HCT116 (cell line): ENCODE data around the gene LIN7C. TPM values are rescaled to one million over a fixed set of nuclear protein-coding genes. Genes with fewer than 3 reads are reported as not detected.

Source experiments
- ATAC-seq: fragments of 200-7000 bp; cut with Tn5 transposase; 2 replicates; pipeline ENCODE4 v1.9.1; 2020; ENCODE audit warnings: mild to moderate bottlenecking, moderate library complexity
- BruUV-seq: library from RNA; stranded (reverse); fragments of 400-500 nt; replicated peaks from 2 replicates; lab custom pipeline; 2021; lab: Mats Ljungman, UMichigan
- CTCF ChIA-PET: fragments of 300-600 bp; sonication (Branson Sonifier 250); formaldehyde crosslinking; loops from one replicate; lab custom pipeline; 2021; ENCODE audit warnings: antibody characterized with exemption; lab: Charles Lee
- POLR2A ChIA-PET: fragments of 300-600, 350-600 bp; sonication (Branson Sonifier 250); formaldehyde crosslinking; loops from one replicate; lab custom pipeline; 2021; ENCODE audit warnings: antibody characterized with exemption; lab: Charles Lee
- RAD21 ChIA-PET, 2 experiments: fragments of 300-600 bp; sonication (Branson Sonifier 250); formaldehyde crosslinking; loops; one replicate each; lab custom pipeline; 2023; ENCODE audit warnings: low total read pairs in 2 of 2; ENCODE audit not compliant: uncharacterized antibody in 2 of 2, unreplicated experiment in 2 of 2, low non-redundant PET in 1 of 2; lab: Charles Lee
- DNase-seq: peaks from one replicate; pipeline ENCODE4 v3.0.0-alpha.2; 2010; ENCODE audit warnings: low read depth, low spot score
- H2AFZ ChIP-seq: fragments of 200-600 bp; shearing (Covaris generic), sonication (generic); 2 replicates; pipeline ENCODE4 v1.6.1; 2017; ENCODE audit warnings: low read depth, mixed run types, mixed read lengths, antibody characterized with exemption, low read length; ENCODE audit not compliant: poor library complexity, severe bottlenecking
- H3K27ac ChIP-seq: 2 replicates; pipeline ENCODE4 v1.5.1; 2012; ENCODE audit warnings: low read depth, low read length
- H3K27me3 ChIP-seq: fragments of 200-600 bp; sonication (generic); 2 replicates; pipeline ENCODE4 v1.6.1; 2016; ENCODE audit warnings: mixed run types, low read length, mixed read lengths; ENCODE audit not compliant: insufficient read depth
- H3K36me3 ChIP-seq, 2 experiments: fragments of 200-500 bp in 1 of 2; fragments of 200-600 bp in 1 of 2; sonication (Bioruptor generic) in 1 of 2; sonication (generic) in 1 of 2; 2 replicates each; pipeline versions ENCODE4 v1.5.1 to v1.6.1; 2014 to 2016; ENCODE audit warnings: low read length in 2 of 2, inconsistent platforms in 1 of 2, mixed read lengths in 1 of 2, mixed run types in 1 of 2; ENCODE audit not compliant: insufficient read depth in 2 of 2, control insufficient read depth in 1 of 2
- H3K4me1 ChIP-seq, 2 experiments: fragments of 200-600 bp in 1 of 2; sonication (generic) in 1 of 2; 2 replicates each; pipeline versions ENCODE4 v1.5.1 to v1.6.1; 2012 to 2017; ENCODE audit warnings: low read length in 2 of 2, inconsistent platforms in 1 of 2, mild to moderate bottlenecking in 1 of 2, mixed read lengths in 1 of 2, mixed run types in 1 of 2, moderate library complexity in 1 of 2; ENCODE audit not compliant: insufficient read depth in 2 of 2, control insufficient read depth in 1 of 2
- H3K4me2 ChIP-seq: fragments of 200-600 bp; sonication (generic); 2 replicates; pipeline ENCODE4 v1.6.1; 2017; ENCODE audit warnings: mixed run types, low read length, mixed read lengths
- H3K4me3 ChIP-seq, 2 experiments: fragments of 200-600 bp in 1 of 2; sonication (generic) in 1 of 2; replicated peaks in 1 of 2; 2 replicates each; pipeline ENCODE4 v1.5.1; 2011 to 2016; ENCODE audit warnings: low read length in 2 of 2, control low read depth in 1 of 2, low read depth in 1 of 2, mild to moderate bottlenecking in 1 of 2, mixed read lengths in 1 of 2, mixed run types in 1 of 2
- H3K79me2 ChIP-seq: fragments of 200-600 bp; sonication (generic); 2 replicates; pipeline ENCODE4 v1.6.1; 2017; ENCODE audit warnings: mild to moderate bottlenecking, mixed run types, low read length, moderate library complexity, mixed read lengths; ENCODE audit not compliant: insufficient read depth
- H3K9ac ChIP-seq: fragments of 200-600 bp; sonication (generic); 2 replicates; pipeline ENCODE4 v1.6.1; 2016; ENCODE audit warnings: low read length, mixed read lengths
- H3K9me2 ChIP-seq: fragments of 200-600 bp; sonication (generic), shearing (Covaris generic); 2 replicates; pipeline ENCODE4 v1.6.1; 2017; ENCODE audit warnings: mixed run types, mild to moderate bottlenecking, moderate library complexity; ENCODE audit not compliant: insufficient read depth
- H3K9me3 ChIP-seq, 2 experiments: fragments of 200-500 bp in 1 of 2; fragments of 200-600 bp in 1 of 2; sonication (Bioruptor generic) in 1 of 2; sonication (generic) in 1 of 2; 2 replicates each; pipeline ENCODE4 v1.6.1; 2014 to 2017; ENCODE audit warnings: low read length in 2 of 2, mixed read lengths in 2 of 2, inconsistent platforms in 1 of 2, low read depth in 1 of 2, mild to moderate bottlenecking in 1 of 2, mixed run types in 1 of 2, moderate library complexity in 1 of 2; ENCODE audit not compliant: control insufficient read depth in 1 of 2, insufficient read depth in 1 of 2
- H4K20me1 ChIP-seq: fragments of 200-600 bp; sonication (generic), shearing (Covaris generic); 2 replicates; pipeline ENCODE4 v1.6.1; 2017; ENCODE audit warnings: mixed run types, mild to moderate bottlenecking, moderate library complexity; ENCODE audit not compliant: insufficient read depth
- CEBPB ChIP-seq: IDR thresholded peaks from 2 replicates; pipeline ENCODE4 v1.6.1; 2012; ENCODE audit warnings: low read depth
- ELF1 ChIP-seq: IDR thresholded peaks from 2 replicates; pipeline ENCODE4 v1.6.1; 2012; ENCODE audit warnings: low read depth, borderline replicate concordance
- EZH2 ChIP-seq: fragments of 200-600 bp; sonication (generic); IDR thresholded peaks from 2 replicates; pipeline ENCODE4 v1.6.1; 2017; ENCODE audit warnings: antibody characterized with exemption, mixed run types
- JUND ChIP-seq: IDR thresholded peaks from 2 replicates; pipeline ENCODE4 v1.6.1; 2012
- POLR2A ChIP-seq: IDR thresholded peaks from 2 replicates; pipeline ENCODE4 v1.7.0; 2011; ENCODE audit warnings: borderline replicate concordance; ENCODE audit not compliant: insufficient read depth, insufficient read length; ENCODE audit errors: extremely low read depth
- SIN3A ChIP-seq: IDR thresholded peaks from 2 replicates; pipeline ENCODE4 v1.6.1; 2012; ENCODE audit warnings: low read depth
- intact Hi-C: fragments of 100-400 bp; cut with micrococcal nuclease; formaldehyde crosslinking; loops from 2 replicates; pipeline ENCODE4 v1.10.0; 2022
- total RNA-seq: library from RNA; stranded (reverse); gene quantifications from one replicate; pipeline ENCODE4 v1.2.1, GENCODE V29; 2021; ENCODE audit not compliant: unreplicated experiment
- TF ChIP-seq, protein P1 (sequence below): IDR thresholded peaks from 2 replicates; pipeline ENCODE4 v1.6.1; 2012
- TF ChIP-seq, protein P2 (sequence below): IDR thresholded peaks from 2 replicates; pipeline ENCODE4 v1.6.1; 2012; ENCODE audit warnings: low read depth

The LIN7C gene
- total RNA-seq, 1 experiment from 2014 or later, result 48.2 TPM

DNA sequence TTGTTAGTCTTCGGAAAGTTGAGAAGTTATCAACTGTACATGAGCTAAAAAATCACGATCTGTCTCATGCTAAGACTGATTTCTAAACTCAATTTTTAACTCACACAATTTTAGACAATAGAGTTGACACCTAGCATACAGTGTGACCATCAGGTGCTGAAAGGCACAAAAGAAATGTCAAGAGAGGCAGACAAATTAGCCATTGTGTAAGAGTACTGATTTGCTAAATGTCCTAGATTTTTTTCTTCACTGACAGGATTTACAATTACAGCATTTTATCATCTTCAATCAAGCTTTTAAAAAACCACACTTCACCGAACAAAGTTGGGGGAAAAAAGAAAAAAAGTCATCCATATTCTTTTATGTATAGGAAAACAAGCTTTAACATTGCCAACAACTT, 40.9 kb downstream of the LIN7C start:
- TF ChIP-seq EZH2, result no peak
- TF ChIP-seq ELF1, result no peak
- no peak for TF ChIP-seq JUND
- TF ChIP-seq SIN3A, result no peak
- POLR2A ChIA-PET, result no interaction called here
- Histone ChIP-seq H2AFZ (no peak overlapping the region), H3K9me3 (no peaks in the 10 kb centered on the region), H3K9ac (no peak overlapping the region), H3K79me2 (no peaks in the 10 kb centered on the region), H3K9me2 (no peaks in the 10 kb centered on the region), H3K4me3 (no peak overlapping the region), H3K4me1 (peaks cover 0 to 14% of the 10 kb centered on the region in 2 experiments; a peak in 3 of 4 replicates), H3K27me3 (no peaks in the 10 kb centered on the region), H3K36me3 (no peaks in the 10 kb centered on the region), H4K20me1 (no peaks in the 10 kb centered on the region), H3K4me2 (no peak overlapping the region), H3K27ac (no peak overlapping the region)
- ATAC-seq, result no peak
- intact Hi-C loops, result no loop called here
- no TSS peak for BruUV-seq
- RAD21 ChIA-PET, result no interaction called here
- no peak for DNase-seq
- CTCF ChIA-PET, result no interaction called here

DNA sequence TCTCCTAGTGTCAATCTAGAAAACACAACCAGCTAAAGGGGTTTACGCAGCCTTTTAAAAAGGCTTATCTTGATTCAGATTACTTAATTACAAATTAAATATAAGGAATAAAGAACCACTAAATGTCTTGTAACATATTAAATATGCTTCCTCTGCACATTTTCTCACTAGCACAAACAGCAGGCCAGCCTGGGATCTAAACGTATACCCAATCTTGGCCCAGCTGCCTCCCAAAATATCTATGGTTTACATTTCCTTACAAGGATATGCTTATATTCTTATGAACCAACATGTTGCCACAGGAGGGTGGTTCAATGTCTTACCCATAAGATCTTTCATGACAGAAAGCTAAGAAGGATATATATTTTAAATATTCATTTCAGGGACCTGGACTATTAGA, 41.7 kb downstream of the LIN7C start:
- no peak for TF ChIP-seq POLR2A
- TF ChIP-seq, protein P1, sequence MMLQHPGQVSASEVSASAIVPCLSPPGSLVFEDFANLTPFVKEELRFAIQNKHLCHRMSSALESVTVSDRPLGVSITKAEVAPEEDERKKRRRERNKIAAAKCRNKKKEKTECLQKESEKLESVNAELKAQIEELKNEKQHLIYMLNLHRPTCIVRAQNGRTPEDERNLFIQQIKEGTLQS, result no peak
- no peak for TF ChIP-seq JUND
- TF ChIP-seq, protein P2, sequence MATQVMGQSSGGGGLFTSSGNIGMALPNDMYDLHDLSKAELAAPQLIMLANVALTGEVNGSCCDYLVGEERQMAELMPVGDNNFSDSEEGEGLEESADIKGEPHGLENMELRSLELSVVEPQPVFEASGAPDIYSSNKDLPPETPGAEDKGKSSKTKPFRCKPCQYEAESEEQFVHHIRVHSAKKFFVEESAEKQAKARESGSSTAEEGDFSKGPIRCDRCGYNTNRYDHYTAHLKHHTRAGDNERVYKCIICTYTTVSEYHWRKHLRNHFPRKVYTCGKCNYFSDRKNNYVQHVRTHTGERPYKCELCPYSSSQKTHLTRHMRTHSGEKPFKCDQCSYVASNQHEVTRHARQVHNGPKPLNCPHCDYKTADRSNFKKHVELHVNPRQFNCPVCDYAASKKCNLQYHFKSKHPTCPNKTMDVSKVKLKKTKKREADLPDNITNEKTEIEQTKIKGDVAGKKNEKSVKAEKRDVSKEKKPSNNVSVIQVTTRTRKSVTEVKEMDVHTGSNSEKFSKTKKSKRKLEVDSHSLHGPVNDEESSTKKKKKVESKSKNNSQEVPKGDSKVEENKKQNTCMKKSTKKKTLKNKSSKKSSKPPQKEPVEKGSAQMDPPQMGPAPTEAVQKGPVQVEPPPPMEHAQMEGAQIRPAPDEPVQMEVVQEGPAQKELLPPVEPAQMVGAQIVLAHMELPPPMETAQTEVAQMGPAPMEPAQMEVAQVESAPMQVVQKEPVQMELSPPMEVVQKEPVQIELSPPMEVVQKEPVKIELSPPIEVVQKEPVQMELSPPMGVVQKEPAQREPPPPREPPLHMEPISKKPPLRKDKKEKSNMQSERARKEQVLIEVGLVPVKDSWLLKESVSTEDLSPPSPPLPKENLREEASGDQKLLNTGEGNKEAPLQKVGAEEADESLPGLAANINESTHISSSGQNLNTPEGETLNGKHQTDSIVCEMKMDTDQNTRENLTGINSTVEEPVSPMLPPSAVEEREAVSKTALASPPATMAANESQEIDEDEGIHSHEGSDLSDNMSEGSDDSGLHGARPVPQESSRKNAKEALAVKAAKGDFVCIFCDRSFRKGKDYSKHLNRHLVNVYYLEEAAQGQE, result no peak
- no peak for TF ChIP-seq CEBPB
- Histone ChIP-seq H3K9ac (no peak overlapping the region), H3K27me3 (no peaks in the 10 kb centered on the region), H2AFZ (no peak overlapping the region), H3K36me3 (no peaks in the 10 kb centered on the region), H3K4me1 (peaks cover 0 to 14% of the 10 kb centered on the region in 2 experiments; a peak in 3 of 4 replicates), H3K9me3 (no peaks in the 10 kb centered on the region), H3K9me2 (no peaks in the 10 kb centered on the region), H3K4me2 (no peak overlapping the region), H3K4me3 (no peak overlapping the region), H3K27ac (no peak overlapping the region), H4K20me1 (no peaks in the 10 kb centered on the region), H3K79me2 (no peaks in the 10 kb centered on the region)
- no peak for ATAC-seq
- BruUV-seq, result no TSS peak
- intact Hi-C loops, result no loop called here
- DNase-seq, result no peak
- CTCF ChIA-PET, result interaction anchor here (1.0 to 1.1 kb wide), 2 partner anchors 21 to 33 kb away, joined by 3 read pairs; no protein-coding TSS in a partner anchor
- RAD21 ChIA-PET, result no interaction called here
- POLR2A ChIA-PET, result no interaction called here
